ENCODE data around the gene HM13. TPM values are rescaled to one million over a fixed set of nuclear protein-coding genes. Genes with fewer than 3 reads are reported as not detected.

Gene HM13
- polyA plus RNA-seq, 2 of the 4 experiments (the other 2 are of a cell fraction), result 164 to 178 TPM

GRCh38 chr20:31566658-31567379, 52.6 kb downstream of the HM13 start:
- POLR2A ChIA-PET, result interaction anchor here (0.6 to 7.0 kb wide), 5 partner anchors 8 to 45 kb away, joined by 3 to 113 read pairs (median 6); partner anchors contain the start of gene ID1

DNA sequence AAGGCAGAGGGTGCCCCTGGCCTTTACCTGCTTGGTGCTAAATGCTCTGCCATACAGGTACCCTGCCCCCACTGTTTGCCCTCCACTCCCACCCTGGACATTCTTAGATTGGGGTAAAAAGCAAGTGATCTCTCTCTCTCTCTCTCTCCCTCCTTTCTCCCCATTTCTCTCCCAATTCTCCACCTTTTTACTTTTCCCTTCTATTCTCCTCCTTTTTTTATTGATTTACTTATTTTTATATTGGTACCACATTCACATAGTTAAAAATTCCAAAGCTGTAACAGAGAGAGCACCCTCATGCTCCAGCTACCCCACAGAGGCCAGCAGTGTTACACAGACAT, 53.1 kb downstream of the HM13 start:
- no peak for ATAC-seq
- peak overlapping the region; percentile 61 for H3K4me2 ChIP-seq
- no peaks in the 10 kb centered on the region for H3K9me3 ChIP-seq
- no peak overlapping the region for H3K4me3 ChIP-seq
- H3K4me1 ChIP-seq, result peaks cover 78% of the 10 kb centered on the region
- ChIA-PET CTCF (interaction anchor here (0.7 to 28.4 kb wide), 12 partner anchors 9 to 155 kb away, joined by 3 to 903 read pairs (median 16); partner anchors contain the start of genes BCL2L1 and ID1), POLR2A (interaction anchor here (0.6 to 7.0 kb wide), 6 partner anchors 8 to 44 kb away, joined by 3 to 113 read pairs (median 6); partner anchors contain the start of gene ID1)
- H3K27ac ChIP-seq, result peak overlapping the region; percentile 93 to 99
- FAIRE-seq, result no peak
- no peak for DNase-seq (ENCODE audit: low read depth in 1 of 2, low spot score in 1 of 2)
- TF ChIP-seq ELK1 (IDR thresholded peaks at IDR 0.05; ENCODE audit: low read depth, low read length) (no peak), CBX2 (IDR thresholded peaks at IDR 0.05; ENCODE audit: borderline replicate concordance, low read depth) (no peak), CHD4 (IDR thresholded peaks at IDR 0.05; ENCODE audit: borderline replicate concordance) (no peak), KDM1A (IDR thresholded peaks at IDR 0.05; ENCODE audit: low read depth) (no peak), MAFK (IDR thresholded peaks at IDR 0.05; ENCODE audit: partially characterized antibody) (no peak), ESRRA (IDR thresholded peaks at IDR 0.05; ENCODE audit: borderline replicate concordance, low read length) (no peak), POLR2A (IDR thresholded peaks at IDR 0.05; ENCODE audit: low read length) (no peak), ZC3H11A (IDR thresholded peaks at IDR 0.05) (no peak)
- TF ChIP-seq, protein P1, sequence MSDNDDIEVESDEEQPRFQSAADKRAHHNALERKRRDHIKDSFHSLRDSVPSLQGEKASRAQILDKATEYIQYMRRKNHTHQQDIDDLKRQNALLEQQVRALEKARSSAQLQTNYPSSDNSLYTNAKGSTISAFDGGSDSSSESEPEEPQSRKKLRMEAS (IDR thresholded peaks at IDR 0.05), result no peak

More at GRCh38 chr20:31566658-31567379, 52.6 kb downstream of the HM13 start:
- WGBS (ENCODE audit: missing lambda C conversion rate), result 32% methylated on average over 9 of the region's 14 CpGs
- no peaks in the 10 kb centered on the region for H3K9me3 ChIP-seq
- TF ChIP-seq HOXB13 (CRISPR knock-in tag; IDR thresholded peaks at IDR 0.05; ENCODE audit: low read depth) (no peak), JUN (IDR thresholded peaks at IDR 0.05) (0 out of 5 replicates have a peak, but pooled peaks of 1 of the 2 experiments have one; percentile 30), EP300 (IDR thresholded peaks at IDR 0.05) (no peak), GATA3 (IDR thresholded peaks at IDR 0.05; ENCODE audit: borderline replicate concordance) (no peak), FOSL2 (IDR thresholded peaks at IDR 0.05) (no peak), FOSL2 (CRISPR knock-in tag; IDR thresholded peaks at IDR 0.05) (peak; percentile 16; the same call in 1 of the 2 replicates)
- ATAC-seq, result peak; percentile 5 to 6; a peak in 3 of 6 replicates
- no peak for FAIRE-seq
- H3K27ac ChIP-seq, result peak overlapping the region; percentile 93 to 99
- DNase-seq (ENCODE audit: low read depth in 1 of 2, low spot score in 1 of 2), result no peak
- CTCF ChIA-PET, result interaction anchor here (1.2 to 28.4 kb wide), 10 partner anchors 10 to 156 kb away, joined by 3 to 903 read pairs (median 20); partner anchors contain the start of genes BCL2L1 and ID1
- peaks cover 78% of the 10 kb centered on the region for H3K4me1 ChIP-seq
- no peak overlapping the region for H3K4me3 ChIP-seq
- peak overlapping the region; percentile 61 for H3K4me2 ChIP-seq

- Histone ChIP-seq H3K4me1 (peaks cover 73% of the 10 kb centered on the region), H3K9me3 (no peaks in the 10 kb centered on the region), H3K4me3 (no peak overlapping the region), H3K27ac (peak overlapping the region; percentile 93 to 99), H3K4me2 (peak overlapping the region; percentile 9)
- ChIA-PET POLR2A (interaction anchor here (0.6 to 7.0 kb wide), 6 partner anchors 9 to 43 kb away, joined by 3 to 113 read pairs (median 6); partner anchors contain the start of gene ID1), CTCF (interaction anchor here (0.7 to 28.4 kb wide), 18 partner anchors 10 to 155 kb away, joined by 3 to 903 read pairs (median 6); partner anchors contain the start of genes BCL2L1, HM13 and ID1)
- TF ChIP-seq, protein P2, sequence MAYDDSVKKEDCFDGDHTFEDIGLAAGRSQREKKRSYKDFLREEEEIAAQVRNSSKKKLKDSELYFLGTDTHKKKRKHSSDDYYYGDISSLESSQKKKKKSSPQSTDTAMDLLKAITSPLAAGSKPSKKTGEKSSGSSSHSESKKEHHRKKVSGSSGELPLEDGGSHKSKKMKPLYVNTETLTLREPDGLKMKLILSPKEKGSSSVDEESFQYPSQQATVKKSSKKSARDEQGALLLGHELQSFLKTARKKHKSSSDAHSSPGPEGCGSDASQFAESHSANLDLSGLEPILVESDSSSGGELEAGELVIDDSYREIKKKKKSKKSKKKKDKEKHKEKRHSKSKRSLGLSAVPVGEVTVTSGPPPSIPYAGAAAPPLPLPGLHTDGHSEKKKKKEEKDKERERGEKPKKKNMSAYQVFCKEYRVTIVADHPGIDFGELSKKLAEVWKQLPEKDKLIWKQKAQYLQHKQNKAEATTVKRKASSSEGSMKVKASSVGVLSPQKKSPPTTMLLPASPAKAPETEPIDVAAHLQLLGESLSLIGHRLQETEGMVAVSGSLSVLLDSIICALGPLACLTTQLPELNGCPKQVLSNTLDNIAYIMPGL (CRISPR knock-in tag; IDR thresholded peaks at IDR 0.05; ENCODE audit: borderline replicate concordance), result no peak
- TF ChIP-seq CBX8 (IDR thresholded peaks at IDR 0.05), result no peak
- TF ChIP-seq, protein P3, sequence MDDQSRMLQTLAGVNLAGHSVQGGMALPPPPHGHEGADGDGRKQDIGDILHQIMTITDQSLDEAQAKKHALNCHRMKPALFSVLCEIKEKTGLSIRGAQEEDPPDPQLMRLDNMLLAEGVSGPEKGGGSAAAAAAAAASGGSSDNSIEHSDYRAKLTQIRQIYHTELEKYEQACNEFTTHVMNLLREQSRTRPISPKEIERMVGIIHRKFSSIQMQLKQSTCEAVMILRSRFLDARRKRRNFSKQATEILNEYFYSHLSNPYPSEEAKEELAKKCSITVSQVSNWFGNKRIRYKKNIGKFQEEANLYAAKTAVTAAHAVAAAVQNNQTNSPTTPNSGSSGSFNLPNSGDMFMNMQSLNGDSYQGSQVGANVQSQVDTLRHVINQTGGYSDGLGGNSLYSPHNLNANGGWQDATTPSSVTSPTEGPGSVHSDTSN (IDR thresholded peaks at IDR 0.05), result no peak
- TF ChIP-seq ESRRA (IDR thresholded peaks at IDR 0.05; ENCODE audit: borderline replicate concordance, low read length), result no peak
- TF ChIP-seq MAZ (IDR thresholded peaks at IDR 0.05; ENCODE audit: borderline replicate concordance, low read depth, low read length), result no peak
- TF ChIP-seq ELK1 (IDR thresholded peaks at IDR 0.05; ENCODE audit: low read depth, low read length), result no peak
- no peak for TF ChIP-seq RAD21 (conservative IDR thresholded peaks at IDR 0.05 in 1 of 2, IDR thresholded peaks at IDR 0.05 in 1 of 2)
- TF ChIP-seq, protein P1 (IDR thresholded peaks at IDR 0.05), result no peak
- no peak for TF ChIP-seq EHF (CRISPR knock-in tag; IDR thresholded peaks at IDR 0.05)
- 85% methylated on average over 14 of the region's 21 CpGs for WGBS (ENCODE audit: missing lambda C conversion rate)
- FAIRE-seq, result no peak
- DNase-seq (ENCODE audit: low read depth in 1 of 2, low spot score in 1 of 2), result no peak
- no peak for ATAC-seq
Observed at GRCh38 chr20:31568041-31568731, 53.9 kb downstream of the HM13 start.

Measured in A549 (cell line).